CD4-positive, alpha-beta T cell (primary cell): ENCODE data around the gene PTPRD. TPM values are rescaled to one million over a fixed set of nuclear protein-coding genes. Genes with fewer than 3 reads are reported as not detected.

Source experiments
- ATAC-seq: fragments of 200-7000 bp; cut with Tn5 transposase; one replicate; pipeline ENCODE4 v1.10.0; 2022; ENCODE audit warnings: mild to moderate bottlenecking; ENCODE audit not compliant: poor library complexity
- CTCF ChIA-PET: fragments of 350-600 bp; sonication (Branson Sonifier 250); formaldehyde crosslinking; loops from one replicate; lab custom pipeline; 2021; ENCODE audit warnings: antibody characterized with exemption, inconsistent platforms; lab: Charles Lee
- POLR2A ChIA-PET: fragments of 350-600 bp; sonication (Branson Sonifier 250); formaldehyde crosslinking; loops from one replicate; lab custom pipeline; 2021; ENCODE audit warnings: antibody characterized with exemption, inconsistent platforms; lab: Charles Lee
- DNase-seq, 14 experiments: peaks; one replicate each; pipeline ENCODE4 v3.0.0-alpha.2; 2013 to 2020; ENCODE audit warnings: mixed read lengths in 2 of 14
- H3K27ac ChIP-seq, 2 donors: one replicate each; pipeline versions ENCODE4 v1.5.1 to v1.7.0; 2013; ENCODE audit warnings: low read length in 2 of 2, low read depth in 1 of 2, mild to moderate bottlenecking in 1 of 2
- H3K27me3 ChIP-seq, 2 experiments: 1 replicate in 1 of 2; 2 replicates in 1 of 2; pipeline versions ENCODE4 v1.6.1 to v1.7.0; 2013; ENCODE audit warnings: low read length in 2 of 2, control low read depth in 1 of 2, mild to moderate bottlenecking in 1 of 2, moderate library complexity in 1 of 2; ENCODE audit not compliant: insufficient read depth in 2 of 2, control insufficient read depth in 1 of 2
- H3K36me3 ChIP-seq: one replicate; pipeline ENCODE4 v1.6.1; 2013; ENCODE audit warnings: low read length, control low read depth; ENCODE audit not compliant: insufficient read depth
- H3K4me1 ChIP-seq: one replicate; pipeline ENCODE4 v1.6.1; 2013; ENCODE audit warnings: low read length, control low read depth; ENCODE audit not compliant: insufficient read depth
- H3K4me3 ChIP-seq: one replicate; pipeline ENCODE4 v1.5.1; 2013; ENCODE audit warnings: mild to moderate bottlenecking, low read length, moderate library complexity
- H3K9me3 ChIP-seq, 2 experiments: 1 replicate in 1 of 2; 2 replicates in 1 of 2; pipeline versions ENCODE4 v1.6.1 to v1.7.0; 2013; ENCODE audit warnings: low read length in 2 of 2, mild to moderate bottlenecking in 2 of 2, control low read depth in 1 of 2, moderate library complexity in 1 of 2; ENCODE audit not compliant: control insufficient read depth in 1 of 2, insufficient read depth in 1 of 2
- H3K27ac Mint-ChIP-seq: one replicate; pipeline ENCODE4 v1.8.0; 2020; ENCODE audit warnings: mixed read lengths
- H3K27me3 Mint-ChIP-seq: one replicate; pipeline ENCODE4 v1.8.0; 2021; ENCODE audit warnings: mixed read lengths
- H3K36me3 Mint-ChIP-seq: one replicate; pipeline ENCODE4 v1.8.0; 2021; ENCODE audit warnings: low read depth, mixed read lengths
- H3K4me1 Mint-ChIP-seq: one replicate; pipeline ENCODE4 v1.8.0; 2021; ENCODE audit warnings: low read depth, mixed read lengths
- H3K4me3 Mint-ChIP-seq: one replicate; pipeline ENCODE4 v1.8.0; 2020; ENCODE audit warnings: mild to moderate bottlenecking, mixed read lengths
- H3K9me3 Mint-ChIP-seq: one replicate; pipeline ENCODE4 v1.8.0; 2020; ENCODE audit warnings: mixed read lengths
- intact Hi-C, 2 experiments: fragments of 100-400 bp; cut with DNase I in 1 of 2; cut with micrococcal nuclease in 1 of 2; formaldehyde crosslinking; loops; one replicate each; pipeline versions ENCODE4 v1.15.1 to v1.9.0; 2023 to 2025; cut with DNase I, micrococcal nuclease
- polyA plus RNA-seq, 2 donors: library from polyadenylated mRNA; unstranded; fragments of 120-200 nt; gene quantifications; one replicate each; pipeline ENCODE4 v1.2.1, GENCODE V29; 2013
- total RNA-seq, 174 experiments: library from RNA in 2 of 174; stranded (reverse) in 2 of 174; gene quantifications; one replicate each; pipeline ENCODE4 v1.2.3 and lab custom pipeline; 2021 to 2026
- TF ChIP-seq, protein P1 (sequence below): fragments of 200-600 bp; IDR thresholded peaks from one replicate; pipeline ENCODE4 v1.8.0; 2022; ENCODE audit warnings: antibody characterized with exemption, mild to moderate bottlenecking

Gene PTPRD
- total RNA-seq: not detected
- polyA plus RNA-seq (2013, experiment 1 of 2): not detected
- polyA plus RNA-seq (2013, experiment 2 of 2): 1.7 TPM
- total RNA-seq (lab: John Stamatoyannopoulos, UW): 0 to 0.79 (median 0.09) reads per million in 172 experiments

DNA sequence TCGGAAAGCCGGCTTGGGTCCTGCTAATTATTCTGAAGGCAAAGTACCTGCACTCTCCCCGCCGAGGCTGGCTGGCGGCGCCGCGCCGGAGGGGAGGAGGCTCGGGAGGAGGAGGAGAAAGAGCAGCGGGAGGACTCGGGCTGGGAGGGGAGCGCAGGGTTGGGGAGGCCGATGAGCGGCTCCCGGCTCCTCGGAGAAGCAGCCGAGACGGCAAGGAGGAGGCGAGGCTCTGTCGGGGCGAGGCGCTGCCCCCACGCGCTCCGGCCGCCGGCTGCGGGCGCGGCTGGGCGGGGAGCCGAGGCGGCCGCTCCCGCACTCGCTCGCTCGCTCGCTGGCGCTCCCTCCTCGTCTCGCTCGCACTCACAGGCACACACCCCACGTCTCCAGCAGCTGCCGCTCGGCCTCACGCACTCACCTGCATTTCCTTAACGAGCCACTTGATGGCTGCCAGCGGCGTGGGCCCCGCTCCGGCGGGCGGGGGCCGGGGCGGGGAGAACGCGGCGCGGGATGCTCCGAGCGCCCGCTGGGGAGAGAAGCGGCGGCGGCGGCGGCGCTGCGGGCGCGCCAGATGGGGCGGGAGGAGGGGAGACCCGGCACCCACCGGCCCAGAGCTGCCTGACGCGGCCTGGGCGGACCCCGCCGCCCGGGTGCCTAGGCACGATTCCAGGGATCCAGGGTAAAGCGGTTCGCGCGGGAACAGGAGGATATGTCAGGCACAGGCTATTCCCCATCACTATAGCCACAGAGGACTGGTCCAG is at the start of gene PTPRD:
Gene PTPRD (minus strand): TSS at position 362 of the 758 bp plus-strand sequence.
- no peak within 1 kb of the TSS for H3K4me3 ChIP-seq
- intact Hi-C loops: no loop called here
- ATAC-seq: no peak

DNA sequence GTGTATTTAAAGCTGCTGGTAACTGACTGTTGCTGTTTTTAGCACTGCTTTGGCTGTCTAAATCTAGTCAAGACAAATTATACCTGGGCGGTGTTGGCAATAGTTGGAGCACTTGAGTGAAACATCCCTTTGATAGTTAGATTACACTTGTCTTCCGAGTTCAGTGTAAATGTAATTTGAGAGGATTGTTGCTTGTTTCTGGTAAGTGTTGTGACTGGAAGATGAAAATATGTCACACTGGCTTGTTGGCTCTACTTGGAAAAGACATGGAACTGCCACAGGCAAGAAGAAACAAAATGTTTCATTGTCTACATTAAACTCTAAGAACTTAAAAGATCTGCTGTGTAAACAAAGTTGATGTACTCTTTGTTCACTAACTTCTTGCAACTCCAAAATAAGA is 49.2 kb upstream of the PTPRD start:
- Histone ChIP-seq H3K27ac (no peak overlapping the region), H3K9me3 (peaks cover 0 to 5% of the 10 kb centered on the region in 2 experiments), H3K36me3 (no peaks in the 10 kb centered on the region), H3K4me3 (no peak overlapping the region), H3K4me1 (no peaks in the 10 kb centered on the region), H3K27me3 (no peaks in the 10 kb centered on the region)
- H3K4me1 Mint-ChIP-seq: no peaks in the 10 kb centered on the region
- H3K4me3 Mint-ChIP-seq: no peak overlapping the region
- peaks cover 11% of the 10 kb centered on the region for H3K9me3 Mint-ChIP-seq
- H3K27me3 Mint-ChIP-seq: no peaks in the 10 kb centered on the region
- intact Hi-C loops: loop anchor here in 1 of 2 experiments (10.0 kb wide), 1 partner anchor 57 kb away; no protein-coding TSS in a partner anchor
- DNase-seq (no peak), ATAC-seq (no peak)
- ChIA-PET POLR2A (no interaction called here), CTCF (no interaction called here)
- H3K36me3 Mint-ChIP-seq: no peaks in the 10 kb centered on the region
- TF ChIP-seq, protein P1, sequence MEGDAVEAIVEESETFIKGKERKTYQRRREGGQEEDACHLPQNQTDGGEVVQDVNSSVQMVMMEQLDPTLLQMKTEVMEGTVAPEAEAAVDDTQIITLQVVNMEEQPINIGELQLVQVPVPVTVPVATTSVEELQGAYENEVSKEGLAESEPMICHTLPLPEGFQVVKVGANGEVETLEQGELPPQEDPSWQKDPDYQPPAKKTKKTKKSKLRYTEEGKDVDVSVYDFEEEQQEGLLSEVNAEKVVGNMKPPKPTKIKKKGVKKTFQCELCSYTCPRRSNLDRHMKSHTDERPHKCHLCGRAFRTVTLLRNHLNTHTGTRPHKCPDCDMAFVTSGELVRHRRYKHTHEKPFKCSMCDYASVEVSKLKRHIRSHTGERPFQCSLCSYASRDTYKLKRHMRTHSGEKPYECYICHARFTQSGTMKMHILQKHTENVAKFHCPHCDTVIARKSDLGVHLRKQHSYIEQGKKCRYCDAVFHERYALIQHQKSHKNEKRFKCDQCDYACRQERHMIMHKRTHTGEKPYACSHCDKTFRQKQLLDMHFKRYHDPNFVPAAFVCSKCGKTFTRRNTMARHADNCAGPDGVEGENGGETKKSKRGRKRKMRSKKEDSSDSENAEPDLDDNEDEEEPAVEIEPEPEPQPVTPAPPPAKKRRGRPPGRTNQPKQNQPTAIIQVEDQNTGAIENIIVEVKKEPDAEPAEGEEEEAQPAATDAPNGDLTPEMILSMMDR: no peak
- no peak overlapping the region for H3K27ac Mint-ChIP-seq

More for the DNA sequence above, at the start of gene PTPRD:
- Histone ChIP-seq H3K4me1 (peaks cover 3% of the 10 kb centered on the region), H3K27ac (no peak within 1 kb of the TSS), H3K36me3 (no peaks in the 10 kb centered on the region), H3K27me3 (peaks cover 16 to 30% of the 10 kb centered on the region in 2 experiments), H3K9me3 (peaks cover 6 to 14% of the 10 kb centered on the region in 2 experiments)
- Mint-ChIP-seq H3K4me1 (no peaks in the 10 kb centered on the region), H3K9me3 (peaks cover 3% of the 10 kb centered on the region), H3K27me3 (peaks cover 55% of the 10 kb centered on the region), H3K27ac (no peak within 1 kb of the TSS), H3K36me3 (no peaks in the 10 kb centered on the region), H3K4me3 (no peak within 1 kb of the TSS)
- ChIA-PET CTCF (no interaction called here), POLR2A (no interaction called here)
- no peak for DNase-seq
- TF ChIP-seq, protein P1: no peak

DNA sequence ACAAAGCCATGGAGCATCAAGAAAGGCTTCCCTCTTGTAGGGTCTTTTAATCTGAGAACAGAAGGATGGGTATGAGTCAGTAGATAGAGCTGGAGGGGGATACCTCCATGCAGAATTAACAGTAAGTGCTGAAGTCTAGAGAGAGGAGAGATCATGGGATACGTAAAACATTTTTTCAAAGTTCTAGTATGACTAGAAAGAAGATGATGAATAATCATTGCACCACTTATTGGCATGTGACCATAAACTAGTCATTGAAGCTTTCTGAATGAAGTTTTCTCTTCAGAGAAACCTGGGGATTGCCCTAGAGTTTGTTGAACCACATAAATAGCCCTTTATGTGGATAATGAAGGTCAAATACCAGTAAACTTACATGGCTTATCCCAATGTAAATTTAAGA is 48.6 kb upstream of the PTPRD start:
- Mint-ChIP-seq H3K4me1 (no peaks in the 10 kb centered on the region), H3K9me3 (peaks cover 11% of the 10 kb centered on the region), H3K36me3 (no peaks in the 10 kb centered on the region), H3K27me3 (no peaks in the 10 kb centered on the region), H3K4me3 (no peak overlapping the region), H3K27ac (no peak overlapping the region)
- no peak overlapping the region for H3K27ac ChIP-seq
- no peak for DNase-seq
- no peaks in the 10 kb centered on the region for H3K9me3 ChIP-seq
- ChIA-PET CTCF (no interaction called here), POLR2A (no interaction called here)
- TF ChIP-seq, protein P1: no peak
- H3K4me3 ChIP-seq: no peak overlapping the region
- no peaks in the 10 kb centered on the region for H3K36me3 ChIP-seq
- no peak for ATAC-seq
- intact Hi-C loops: loop anchor here in 1 of 2 experiments (10.0 kb wide), 1 partner anchor 57 kb away; no protein-coding TSS in a partner anchor
- no peaks in the 10 kb centered on the region for H3K4me1 ChIP-seq
- no peaks in the 10 kb centered on the region for H3K27me3 ChIP-seq
